Measurements from ENCODE around the gene SLCO2A1. TPM values are rescaled to one million over a fixed set of nuclear protein-coding genes. Genes with fewer than 3 reads are reported as not detected.

SLCO2A1 gene
- total RNA-seq, 1 donor from 2014 or later, result 18.0 TPM

DNA sequence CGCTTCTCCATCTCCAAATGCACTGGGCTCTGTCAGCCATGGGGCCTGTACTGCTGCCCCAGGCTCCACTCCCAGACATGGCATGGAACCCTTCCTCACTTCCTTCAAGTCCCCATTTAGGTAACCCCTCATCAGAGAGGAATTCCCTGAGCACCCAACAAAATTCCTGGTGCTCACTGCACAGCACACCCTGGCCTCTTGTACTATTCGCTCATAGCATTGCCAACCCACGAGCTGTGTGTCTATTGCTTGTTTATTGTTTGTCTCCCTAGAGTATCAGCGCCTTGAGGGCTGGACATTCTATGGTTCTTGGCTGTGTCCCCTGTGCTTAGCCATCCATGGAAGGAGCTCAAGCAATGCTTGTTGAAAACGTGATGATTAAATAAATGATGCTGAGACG, 46.1 kb upstream of the SLCO2A1 start:
- Histone ChIP-seq H3K4me1 (peaks cover 16% of the 10 kb centered on the region), H3K27ac (replicated peaks) (no peak overlapping the region), H3K36me3 (no peaks in the 10 kb centered on the region), H3K4me3 (no peak overlapping the region), H3K27me3 (ENCODE audit: low read depth) (no peaks in the 10 kb centered on the region), H3K9me3 (replicated peaks) (peaks cover 22% of the 10 kb centered on the region)
- DNase-seq, result no peak
- TF ChIP-seq CTCF (IDR thresholded peaks at IDR 0.05; ENCODE audit: borderline replicate concordance), result no peak
- intact Hi-C loops (cut with micrococcal nuclease), result no loop called here

- Histone ChIP-seq H3K4me3 (no peak overlapping the region), H3K36me3 (no peaks in the 10 kb centered on the region), H3K9me3 (replicated peaks) (peaks cover 18% of the 10 kb centered on the region), H3K27me3 (ENCODE audit: low read depth) (no peaks in the 10 kb centered on the region), H3K4me1 (peaks cover 16% of the 10 kb centered on the region), H3K27ac (replicated peaks) (no peak overlapping the region)
- intact Hi-C loops (cut with micrococcal nuclease), result no loop called here
- TF ChIP-seq CTCF (IDR thresholded peaks at IDR 0.05; ENCODE audit: borderline replicate concordance), result no peak
- no peak for DNase-seq
Measured at GRCh38 chr3:134075568-134075825, 45.8 kb upstream of the SLCO2A1 start.

- Histone ChIP-seq H3K36me3 (no peaks in the 10 kb centered on the region), H3K9me3 (replicated peaks) (peaks cover 13% of the 10 kb centered on the region), H3K4me3 (no peak overlapping the region), H3K27me3 (ENCODE audit: low read depth) (no peaks in the 10 kb centered on the region), H3K27ac (replicated peaks) (peak overlapping the region; percentile 27), H3K4me1 (peaks cover 16% of the 10 kb centered on the region)
- intact Hi-C loops (cut with micrococcal nuclease), result no loop called here
- TF ChIP-seq CTCF (IDR thresholded peaks at IDR 0.05; ENCODE audit: borderline replicate concordance), result no peak
- no peak for DNase-seq
Measured at GRCh38 chr3:134074790-134075567, 45.3 kb upstream of the SLCO2A1 start.

DNA sequence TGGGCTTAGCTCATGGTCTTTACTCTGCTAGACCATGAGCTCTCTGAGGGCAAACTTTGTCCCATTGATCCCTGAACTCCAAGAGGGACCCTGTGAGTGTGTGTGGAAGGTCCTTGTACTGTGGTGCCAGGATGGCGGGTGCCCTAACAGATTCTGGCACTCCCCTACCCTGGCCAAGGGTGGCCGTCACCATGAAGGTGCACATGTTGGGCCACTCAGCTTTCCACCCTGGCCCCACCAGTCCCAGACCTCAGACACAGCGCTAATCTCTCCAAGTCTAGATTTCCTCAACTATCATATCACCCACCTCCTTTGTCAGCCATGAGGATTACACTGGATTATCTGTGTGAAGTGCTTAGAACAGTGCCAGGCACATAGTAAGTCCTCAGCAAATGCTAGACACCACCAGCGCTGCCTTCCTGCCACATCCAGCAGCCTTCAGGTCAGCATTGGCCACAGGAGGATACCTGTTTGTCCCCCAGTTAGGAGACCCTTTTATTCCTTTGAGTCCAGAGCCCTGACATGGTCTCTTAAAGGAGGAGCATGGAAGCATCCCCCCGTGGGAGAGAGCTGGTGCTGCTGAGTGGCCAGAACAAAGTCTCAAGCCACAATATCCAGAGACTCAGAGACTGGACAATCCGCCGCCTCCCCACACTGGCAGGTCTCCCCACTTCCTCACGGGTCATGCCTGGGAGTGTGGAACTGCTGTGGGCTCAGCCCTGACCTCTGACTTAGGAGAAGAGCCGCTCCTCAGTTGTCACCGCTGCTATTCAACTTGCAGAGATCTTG, 44.5 kb upstream of the SLCO2A1 start:
- no peak for DNase-seq
- no peaks in the 10 kb centered on the region for H3K36me3 ChIP-seq
- intact Hi-C loops (cut with micrococcal nuclease), result no loop called here
- peak overlapping the region; percentile 27 for H3K27ac ChIP-seq (replicated peaks)
- peaks cover 16% of the 10 kb centered on the region for H3K4me1 ChIP-seq
- no peaks in the 10 kb centered on the region for H3K27me3 ChIP-seq (ENCODE audit: low read depth)
- TF ChIP-seq CTCF (IDR thresholded peaks at IDR 0.05; ENCODE audit: borderline replicate concordance), result no peak
- peaks cover 5% of the 10 kb centered on the region for H3K9me3 ChIP-seq (replicated peaks)
- no peak overlapping the region for H3K4me3 ChIP-seq

GRCh38 chr3:134073583-134073945, 43.8 kb upstream of the SLCO2A1 start:
- no peak for TF ChIP-seq CTCF (IDR thresholded peaks at IDR 0.05; ENCODE audit: borderline replicate concordance)
- intact Hi-C loops (cut with micrococcal nuclease), result no loop called here
- no peaks in the 10 kb centered on the region for H3K36me3 ChIP-seq
- H3K27ac ChIP-seq (replicated peaks), result no peak overlapping the region
- H3K9me3 ChIP-seq (replicated peaks), result no peaks in the 10 kb centered on the region
- H3K27me3 ChIP-seq (ENCODE audit: low read depth), result no peaks in the 10 kb centered on the region
- no peak for DNase-seq
- H3K4me3 ChIP-seq, result no peak overlapping the region
- peaks cover 16% of the 10 kb centered on the region for H3K4me1 ChIP-seq

All from left ventricle myocardium inferior (tissue), 1 donor.